ENCODE measurements around the gene STIM1.
"Not testable (repeated sequence)": the region's sequence is repeated elsewhere in the genome, so short reads cannot be mapped to it uniquely, and the experiment has no call there.

Gene STIM1

GRCh38 chr11:4025248-4025966 is 169.9 kb downstream of the STIM1 start:
- DNase-seq (ENCODE audit: low spot score), result no peak

GRCh38 chr11:4025967-4026324 is 170.5 kb downstream of the STIM1 start:
- DNase-seq (ENCODE audit: low spot score), result no peak

GRCh38 chr11:4026389-4026788 is 170.9 kb downstream of the STIM1 start:
- no peak for DNase-seq (ENCODE audit: low spot score)

- no peak for DNase-seq (ENCODE audit: low spot score)
Measured at GRCh38 chr11:4027746-4028145, 172.3 kb downstream of the STIM1 start.

- DNase-seq (ENCODE audit: low spot score), result no peak
Measured at GRCh38 chr11:4030197-4030596, 174.7 kb downstream of the STIM1 start.

- DNase-seq (ENCODE audit: low spot score), result no peak
Measured at GRCh38 chr11:4032097-4032496, 176.6 kb downstream of the STIM1 start.

GRCh38 chr11:4035985-4036384 is 180.5 kb downstream of the STIM1 start:
- no peak for DNase-seq (ENCODE audit: low spot score)

GRCh38 chr11:4039011-4039410 is 183.5 kb downstream of the STIM1 start:
- DNase-seq (ENCODE audit: low spot score), result no peak

GRCh38 chr11:4040461-4040860 is 185.0 kb downstream of the STIM1 start:
- no peak for DNase-seq (ENCODE audit: low spot score)

GRCh38 chr11:4041731-4042391 is 186.4 kb downstream of the STIM1 start:
- no peak for DNase-seq (ENCODE audit: low spot score)

GRCh38 chr11:4044976-4045646 is 189.6 kb downstream of the STIM1 start:
- peak; percentile 34 for DNase-seq (ENCODE audit: low spot score)

- DNase-seq (ENCODE audit: low spot score), result no peak
Measured at GRCh38 chr11:4048340-4048739, 192.9 kb downstream of the STIM1 start.

GRCh38 chr11:4049006-4049405 is 193.5 kb downstream of the STIM1 start:
- DNase-seq (ENCODE audit: low spot score), result no peak

GRCh38 chr11:4050138-4050537 is 194.7 kb downstream of the STIM1 start:
- DNase-seq (ENCODE audit: low spot score), result no peak

GRCh38 chr11:4053200-4053599 is 197.7 kb downstream of the STIM1 start:
- not testable (repeated sequence) for DNase-seq (ENCODE audit: low spot score)

- no peak for DNase-seq (ENCODE audit: low spot score)
Measured at GRCh38 chr11:4054643-4055042, 199.2 kb downstream of the STIM1 start.

- DNase-seq (ENCODE audit: low spot score), result no peak
Measured at GRCh38 chr11:4059424-4059823, 204.0 kb downstream of the STIM1 start.

- no peak for DNase-seq (ENCODE audit: low spot score)
Measured at GRCh38 chr11:4060182-4060923, 204.9 kb downstream of the STIM1 start.

- no peak for DNase-seq (ENCODE audit: low spot score)
Measured at GRCh38 chr11:4061700-4062099, 206.2 kb downstream of the STIM1 start.

- DNase-seq (ENCODE audit: low spot score), result no peak
Measured at GRCh38 chr11:4063348-4063747, 207.9 kb downstream of the STIM1 start.

- no peak for DNase-seq (ENCODE audit: low spot score)
Measured at GRCh38 chr11:4064278-4064955, 209.0 kb downstream of the STIM1 start.

GRCh38 chr11:4065086-4065485 is 209.6 kb downstream of the STIM1 start:
- no peak for DNase-seq (ENCODE audit: low spot score)
